Activated CD8-positive, alpha-beta memory T cell treated with anti-CD3 and anti-CD28 coated beads for 48 hours (primary cell): ENCODE results near the gene FGD4.
"Not testable (repeated sequence)": the region's sequence is repeated elsewhere in the genome, so short reads cannot be mapped to it uniquely, and the experiment has no call there.

ENCODE experiments used
- DNase-seq, 3 experiments: peaks; one replicate each; pipeline ENCODE4 v3.0.0-alpha.2; 2020; ENCODE audit warnings: low read depth in 2 of 3, low spot score in 2 of 3

FGD4 gene

GRCh38 chr12:32558903-32559302 lies 159.5 kb downstream of the FGD4 start:
- DNase-seq, result no peak

- DNase-seq, result no peak
Measured at GRCh38 chr12:32559434-32559833, 160.1 kb downstream of the FGD4 start.

GRCh38 chr12:32560520-32560919 lies 161.2 kb downstream of the FGD4 start:
- DNase-seq, result no peak

GRCh38 chr12:32561931-32562341 lies 162.6 kb downstream of the FGD4 start:
- no peak for DNase-seq

- DNase-seq, result not testable (repeated sequence)
Measured at GRCh38 chr12:32562413-32562812, 163.1 kb downstream of the FGD4 start.

GRCh38 chr12:32566663-32567295 lies 167.4 kb downstream of the FGD4 start:
- no peak for DNase-seq

GRCh38 chr12:32567296-32567674 lies 167.9 kb downstream of the FGD4 start:
- DNase-seq, result no peak

- DNase-seq, result no peak
Measured at GRCh38 chr12:32568228-32568627, 168.9 kb downstream of the FGD4 start.

GRCh38 chr12:32569259-32569658 lies 169.9 kb downstream of the FGD4 start:
- DNase-seq, result no peak

GRCh38 chr12:32574585-32574984 lies 175.2 kb downstream of the FGD4 start:
- no peak for DNase-seq

GRCh38 chr12:32577328-32577727 lies 178.0 kb downstream of the FGD4 start:
- no peak for DNase-seq

GRCh38 chr12:32583534-32583933 lies 184.2 kb downstream of the FGD4 start:
- no peak for DNase-seq

GRCh38 chr12:32585680-32586079 lies 186.3 kb downstream of the FGD4 start:
- DNase-seq, result no peak

- DNase-seq, result no peak
Measured at GRCh38 chr12:32586390-32586789, 187.0 kb downstream of the FGD4 start.

GRCh38 chr12:32587581-32588495 lies 188.5 kb downstream of the FGD4 start:
- DNase-seq, result no peak

GRCh38 chr12:32588604-32589003 lies 189.2 kb downstream of the FGD4 start:
- DNase-seq, result no peak

GRCh38 chr12:32589165-32589865 lies 190.0 kb downstream of the FGD4 start:
- no peak for DNase-seq

GRCh38 chr12:32595251-32595650 lies 195.9 kb downstream of the FGD4 start:
- DNase-seq, result no peak

GRCh38 chr12:32596030-32596429 lies 196.7 kb downstream of the FGD4 start:
- no peak for DNase-seq

- no peak for DNase-seq
Measured at GRCh38 chr12:32598688-32599087, 199.3 kb downstream of the FGD4 start.

GRCh38 chr12:32600681-32601080 lies 201.3 kb downstream of the FGD4 start:
- no peak for DNase-seq

GRCh38 chr12:32603071-32603470 lies 203.7 kb downstream of the FGD4 start:
- no peak for DNase-seq
